Neural crest cell (in vitro differentiated cells): ENCODE results near the gene RGS2. TPM values are rescaled to one million over a fixed set of nuclear protein-coding genes. Genes with fewer than 3 reads are reported as not detected.

Experiments used
- DNase-seq: peaks from one replicate; pipeline ENCODE4 v3.0.0; 2021; ENCODE audit warnings: low read depth, mixed read lengths, low spot score
- H3K27ac Mint-ChIP-seq: one replicate; pipeline ENCODE4 v1.8.0; 2021; ENCODE audit warnings: mild to moderate bottlenecking, mixed read lengths; ENCODE audit not compliant: unreplicated experiment
- H3K27me3 Mint-ChIP-seq: 2 replicates; pipeline ENCODE4 v1.8.0; 2021; ENCODE audit warnings: low read depth, mild to moderate bottlenecking, mixed read lengths
- H3K36me3 Mint-ChIP-seq: 2 replicates; pipeline ENCODE4 v1.8.0; 2021; ENCODE audit warnings: low read depth, mild to moderate bottlenecking, mixed read lengths
- H3K4me1 Mint-ChIP-seq: 2 replicates; pipeline ENCODE4 v1.8.0; 2021; ENCODE audit warnings: mixed read lengths
- H3K4me3 Mint-ChIP-seq: one replicate; pipeline ENCODE4 v1.8.0; 2021; ENCODE audit warnings: mild to moderate bottlenecking, mixed read lengths
- H3K9me3 Mint-ChIP-seq: 2 replicates; pipeline ENCODE4 v1.8.0; 2021; ENCODE audit warnings: mixed read lengths
- total RNA-seq: library from RNA; stranded (reverse); gene quantifications from 2 replicates; pipeline ENCODE4 v1.2.1, GENCODE V29; 2021
- TF ChIP-seq, protein P1 (sequence below): fragments of 200-600 bp; sonication (generic); conservative IDR thresholded peaks from 2 replicates; pipeline ENCODE4 v1.5.0; 2021; ENCODE audit warnings: antibody characterized with exemption, mild to moderate bottlenecking

The RGS2 gene
- total RNA-seq, 1 donor from 2014 or later, result 12.3 TPM

DNA sequence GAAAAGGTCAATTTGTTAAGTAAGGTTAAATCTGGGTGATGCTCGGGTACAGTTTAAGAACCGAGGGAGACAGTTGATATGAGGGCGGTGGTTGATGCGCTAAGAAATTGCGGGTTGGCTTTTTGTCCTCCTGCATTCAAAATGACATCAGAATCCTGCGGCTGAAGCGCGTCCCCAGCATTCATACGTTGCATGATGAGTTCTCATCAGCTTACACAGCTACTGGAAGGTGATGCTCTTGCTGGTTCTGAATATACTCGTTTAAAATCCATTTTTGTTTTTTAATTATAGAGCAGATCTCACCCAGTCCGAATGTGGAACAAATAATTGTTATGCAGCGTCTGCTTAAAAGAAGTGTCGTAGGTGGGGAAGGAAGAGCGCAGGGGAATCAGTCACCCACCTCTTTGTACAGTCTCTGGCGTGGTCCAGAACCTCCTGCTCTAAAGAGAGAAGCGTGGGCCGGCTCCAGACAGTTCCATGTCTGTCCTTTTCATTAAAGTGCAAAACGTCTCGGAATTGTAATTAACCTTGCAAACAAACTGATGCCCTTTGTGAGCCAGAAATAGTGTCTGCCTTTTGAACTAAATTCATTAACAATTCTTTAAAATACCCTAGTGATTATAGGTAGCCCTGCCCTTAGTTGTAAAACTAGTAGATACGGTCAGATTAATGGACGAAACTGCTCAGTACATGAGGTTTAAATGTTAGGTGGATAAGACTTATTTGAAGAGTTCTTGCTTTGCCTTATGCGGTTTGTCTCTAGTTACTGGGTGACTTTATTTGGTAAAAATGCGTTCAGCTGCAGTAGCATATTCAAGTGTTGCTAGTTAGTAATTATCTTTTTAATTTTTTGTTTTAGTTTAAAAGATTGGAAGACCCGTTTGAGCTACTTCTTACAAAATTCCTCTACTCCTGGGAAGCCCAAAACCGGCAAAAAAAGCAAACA, 741 bp downstream of the RGS2 start:
- DNase-seq, result peak; percentile 28
- Mint-ChIP-seq H3K4me3 (peak overlapping the region; percentile 97), H3K9me3 (no peaks in the 10 kb centered on the region), H3K36me3 (peaks cover 2% of the 10 kb centered on the region), H3K4me1 (peaks cover 23% of the 10 kb centered on the region), H3K27me3 (peaks cover 4% of the 10 kb centered on the region), H3K27ac (peak overlapping the region; percentile 98)
- TF ChIP-seq, protein P1, sequence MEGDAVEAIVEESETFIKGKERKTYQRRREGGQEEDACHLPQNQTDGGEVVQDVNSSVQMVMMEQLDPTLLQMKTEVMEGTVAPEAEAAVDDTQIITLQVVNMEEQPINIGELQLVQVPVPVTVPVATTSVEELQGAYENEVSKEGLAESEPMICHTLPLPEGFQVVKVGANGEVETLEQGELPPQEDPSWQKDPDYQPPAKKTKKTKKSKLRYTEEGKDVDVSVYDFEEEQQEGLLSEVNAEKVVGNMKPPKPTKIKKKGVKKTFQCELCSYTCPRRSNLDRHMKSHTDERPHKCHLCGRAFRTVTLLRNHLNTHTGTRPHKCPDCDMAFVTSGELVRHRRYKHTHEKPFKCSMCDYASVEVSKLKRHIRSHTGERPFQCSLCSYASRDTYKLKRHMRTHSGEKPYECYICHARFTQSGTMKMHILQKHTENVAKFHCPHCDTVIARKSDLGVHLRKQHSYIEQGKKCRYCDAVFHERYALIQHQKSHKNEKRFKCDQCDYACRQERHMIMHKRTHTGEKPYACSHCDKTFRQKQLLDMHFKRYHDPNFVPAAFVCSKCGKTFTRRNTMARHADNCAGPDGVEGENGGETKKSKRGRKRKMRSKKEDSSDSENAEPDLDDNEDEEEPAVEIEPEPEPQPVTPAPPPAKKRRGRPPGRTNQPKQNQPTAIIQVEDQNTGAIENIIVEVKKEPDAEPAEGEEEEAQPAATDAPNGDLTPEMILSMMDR, result no peak

GRCh38 chr1:192810253-192810880, 1.5 kb downstream of the RGS2 start:
- H3K4me3 Mint-ChIP-seq, result peak overlapping the region; percentile 97
- peaks cover 2% of the 10 kb centered on the region for H3K36me3 Mint-ChIP-seq
- DNase-seq, result no peak
- H3K27me3 Mint-ChIP-seq, result peaks cover 4% of the 10 kb centered on the region
- H3K4me1 Mint-ChIP-seq, result peaks cover 23% of the 10 kb centered on the region
- peak overlapping the region; percentile 31 for H3K27ac Mint-ChIP-seq
- TF ChIP-seq, protein P1, result no peak
- no peaks in the 10 kb centered on the region for H3K9me3 Mint-ChIP-seq

- peak overlapping the region; percentile 68 for H3K4me3 Mint-ChIP-seq
- no peak overlapping the region for H3K27ac Mint-ChIP-seq
- peaks cover 23% of the 10 kb centered on the region for H3K4me1 Mint-ChIP-seq
- no peaks in the 10 kb centered on the region for H3K9me3 Mint-ChIP-seq
- H3K27me3 Mint-ChIP-seq, result peaks cover 4% of the 10 kb centered on the region
- peaks cover 2% of the 10 kb centered on the region for H3K36me3 Mint-ChIP-seq
- TF ChIP-seq, protein P1, result no peak
- DNase-seq, result no peak
Measured at GRCh38 chr1:192811006-192811405, 2.2 kb downstream of the RGS2 start.

- TF ChIP-seq, protein P1, result no peak
- Mint-ChIP-seq H3K27ac (no peak overlapping the region), H3K36me3 (peaks cover 2% of the 10 kb centered on the region), H3K4me3 (no peak overlapping the region), H3K4me1 (peaks cover 23% of the 10 kb centered on the region), H3K27me3 (peaks cover 4% of the 10 kb centered on the region), H3K9me3 (no peaks in the 10 kb centered on the region)
- no peak for DNase-seq
Measured at GRCh38 chr1:192811594-192812239, 2.9 kb downstream of the RGS2 start.

DNA sequence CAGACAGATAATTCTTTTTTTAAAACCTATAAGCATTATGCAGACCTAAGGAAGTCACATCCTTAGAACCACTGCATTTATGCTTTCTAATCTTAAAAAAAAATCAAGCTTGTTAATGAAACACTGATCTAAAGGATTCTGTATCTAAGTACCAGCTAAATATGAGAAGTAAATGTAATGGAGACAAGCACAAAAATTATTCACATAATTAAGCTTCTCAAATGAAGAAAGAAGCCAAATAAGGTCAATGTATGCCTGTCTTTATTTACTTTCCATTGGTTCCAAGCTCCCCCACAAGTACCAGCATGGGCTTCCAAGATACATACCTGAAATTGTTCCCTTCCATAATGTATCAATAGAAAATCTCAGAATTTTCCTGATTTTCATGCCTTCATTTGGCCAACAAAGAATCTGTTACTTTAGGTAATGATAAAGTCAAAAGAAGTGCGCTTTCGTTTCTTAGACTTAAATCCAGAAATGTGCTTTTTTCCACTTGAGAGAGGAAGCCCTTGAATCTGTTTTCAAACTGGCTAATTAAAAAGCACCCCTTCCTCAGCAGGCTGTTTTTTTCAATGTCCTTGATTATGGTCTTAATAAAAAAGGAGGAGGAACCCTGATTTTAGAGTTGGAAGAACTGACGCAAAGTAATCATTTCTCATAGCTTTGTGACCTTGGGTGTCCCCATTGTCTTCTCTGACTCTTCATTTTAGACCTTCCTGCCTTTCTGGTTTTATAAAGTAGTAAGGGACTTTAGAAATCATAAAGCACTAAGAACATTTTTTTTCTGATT, 3.8 kb downstream of the RGS2 start:
- peaks cover 4% of the 10 kb centered on the region for H3K27me3 Mint-ChIP-seq
- H3K27ac Mint-ChIP-seq, result no peak overlapping the region
- no peak for DNase-seq
- no peak overlapping the region for H3K4me3 Mint-ChIP-seq
- peaks cover 2% of the 10 kb centered on the region for H3K36me3 Mint-ChIP-seq
- no peaks in the 10 kb centered on the region for H3K9me3 Mint-ChIP-seq
- TF ChIP-seq, protein P1, result no peak
- peaks cover 23% of the 10 kb centered on the region for H3K4me1 Mint-ChIP-seq
